ENCODE results near the gene TSPAN31. TPM values are rescaled to one million over a fixed set of nuclear protein-coding genes. Genes with fewer than 3 reads are reported as not detected.
"Not testable (repeated sequence)": the region's sequence is repeated elsewhere in the genome, so short reads cannot be mapped to it uniquely, and the experiment has no call there.

The TSPAN31 gene, protein sequence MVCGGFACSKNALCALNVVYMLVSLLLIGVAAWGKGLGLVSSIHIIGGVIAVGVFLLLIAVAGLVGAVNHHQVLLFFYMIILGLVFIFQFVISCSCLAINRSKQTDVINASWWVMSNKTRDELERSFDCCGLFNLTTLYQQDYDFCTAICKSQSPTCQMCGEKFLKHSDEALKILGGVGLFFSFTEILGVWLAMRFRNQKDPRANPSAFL
- total RNA-seq, result 64.0 and 105 TPM in 2 replicates

DNA sequence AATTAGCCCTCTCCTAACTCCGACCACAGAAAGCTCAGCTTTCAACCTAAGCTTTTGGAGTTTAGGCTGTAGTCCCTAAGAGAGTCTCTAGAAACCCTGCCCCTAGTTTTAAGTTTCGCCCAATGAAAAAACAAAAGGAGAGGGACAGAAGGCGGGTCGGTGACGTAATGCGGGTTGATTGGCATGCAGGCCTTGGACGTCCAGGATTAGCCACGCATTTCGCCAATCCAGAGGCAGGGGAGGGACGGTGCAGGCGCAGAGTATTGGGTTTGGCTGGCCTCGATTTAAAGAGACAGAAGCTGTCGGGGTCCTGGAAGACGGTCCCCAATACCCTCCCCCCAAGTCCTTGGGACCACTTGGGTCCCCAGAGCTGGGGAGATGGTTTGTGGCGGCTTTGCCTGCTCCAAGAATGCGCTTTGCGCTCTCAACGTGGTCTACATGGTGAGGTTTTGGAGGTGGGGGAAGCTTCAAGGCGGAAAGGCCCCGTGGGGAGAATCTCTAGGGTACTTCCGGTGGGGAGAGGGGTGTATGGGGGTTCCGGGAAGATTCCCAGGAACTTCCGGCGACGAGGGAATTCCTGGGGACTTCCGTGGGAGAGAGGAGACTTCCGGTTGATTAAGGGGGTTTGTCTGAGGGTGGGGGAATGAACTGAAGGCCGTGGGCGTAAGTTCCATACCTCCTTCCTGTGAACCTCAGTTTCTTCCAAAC, at the start of gene TSPAN31:
TSS of gene TSPAN31 (plus strand) at position 263 of the 708 bp plus-strand sequence. CDS start at position 379, 116 bp downstream.
- peak; percentile 97 for DNase-seq (ENCODE audit: low read depth)

DNA sequence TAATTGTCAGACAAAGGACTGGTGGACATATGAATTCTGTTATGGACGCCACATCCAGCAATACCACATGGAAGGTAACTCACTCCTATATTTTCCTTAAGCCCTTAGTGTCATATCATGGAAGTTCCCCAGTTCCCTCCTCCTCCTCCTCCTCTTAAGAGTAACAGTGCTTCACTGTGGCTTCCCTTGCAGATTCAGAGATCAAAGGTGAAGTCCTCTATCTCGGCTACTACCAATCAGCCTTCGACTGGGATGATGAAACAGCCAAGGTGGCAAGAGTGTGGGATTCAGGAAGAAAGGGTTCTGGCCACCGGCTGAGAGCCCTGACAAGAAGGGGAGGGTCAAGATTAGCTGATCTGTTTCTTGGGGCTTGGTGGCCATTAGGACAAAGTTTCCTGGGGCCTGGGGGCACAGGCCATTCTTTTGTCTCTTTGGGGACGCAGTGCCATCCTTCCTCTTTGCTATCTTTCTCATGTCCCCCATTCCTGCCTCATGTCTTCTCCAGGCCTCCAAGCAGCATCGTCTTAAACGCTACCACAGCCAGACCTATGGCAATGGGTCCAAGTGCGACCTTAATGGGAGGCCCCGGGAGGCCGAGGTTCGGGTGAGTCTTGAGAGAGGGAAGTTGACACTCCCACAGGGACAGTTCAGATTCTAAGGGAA, 48.9 kb upstream of the TSPAN31 start:
- no peak for DNase-seq (ENCODE audit: low read depth)

DNA sequence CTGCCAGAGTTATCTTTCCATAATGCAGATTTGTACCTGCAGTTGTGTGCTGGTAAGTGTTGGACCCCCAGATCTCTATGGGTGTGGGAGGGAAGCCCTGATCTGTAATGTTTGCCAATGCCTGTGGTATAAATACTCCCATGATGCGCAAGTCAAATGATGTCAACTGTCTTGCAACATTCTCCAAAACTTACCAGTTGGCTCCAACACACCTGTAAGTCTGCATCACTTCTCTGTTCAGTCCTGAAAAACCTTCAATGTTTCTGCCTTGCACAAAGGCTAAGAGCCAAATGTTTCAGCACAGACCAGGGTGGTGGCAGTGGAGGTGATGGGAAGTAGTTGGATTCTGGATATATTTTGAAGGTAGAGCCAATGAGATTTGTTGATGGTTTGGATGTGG, 47.8 kb upstream of the TSPAN31 start:
- no peak for DNase-seq (ENCODE audit: low read depth)

DNA sequence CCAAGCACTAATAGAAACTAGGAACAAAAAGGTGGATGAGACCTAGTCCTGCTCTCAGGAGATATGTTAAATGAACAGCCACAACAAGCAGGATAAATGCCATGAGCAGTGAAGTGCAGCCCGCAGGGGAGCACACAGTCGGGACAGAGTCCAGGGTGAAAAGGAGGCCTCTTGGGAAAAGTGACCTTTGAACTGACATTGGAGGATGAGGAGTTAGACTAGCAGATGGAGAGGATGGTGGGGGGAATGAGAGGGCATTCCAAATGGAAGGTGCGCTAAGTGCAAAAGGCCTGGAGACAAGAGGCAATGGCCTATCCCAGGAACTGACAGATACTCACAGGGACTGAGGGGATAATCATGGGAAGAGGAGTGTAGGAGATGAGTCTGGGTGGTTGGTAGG, 46.4 kb upstream of the TSPAN31 start:
- DNase-seq (ENCODE audit: low read depth), result no peak

DNA sequence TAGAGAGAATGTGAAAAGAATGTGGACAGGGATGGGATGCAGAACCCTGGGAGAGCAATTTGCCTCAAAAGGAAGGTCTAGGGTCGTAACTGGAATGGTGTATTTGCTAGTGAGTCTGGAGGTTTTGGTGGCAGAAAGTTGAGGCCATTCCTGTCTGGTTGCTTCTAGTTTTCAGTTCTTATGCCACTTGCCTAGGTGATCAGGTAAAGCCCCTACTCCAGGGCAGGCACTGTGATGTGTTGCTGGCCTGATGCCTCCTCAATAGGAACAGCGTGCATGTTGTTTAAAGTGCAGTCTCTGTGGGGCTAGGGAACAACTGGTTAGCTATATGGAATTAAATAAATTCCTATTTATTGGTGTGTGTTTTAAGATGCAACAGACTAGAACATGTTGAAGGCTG, 44.5 kb upstream of the TSPAN31 start:
- no peak for DNase-seq (ENCODE audit: low read depth)

DNA sequence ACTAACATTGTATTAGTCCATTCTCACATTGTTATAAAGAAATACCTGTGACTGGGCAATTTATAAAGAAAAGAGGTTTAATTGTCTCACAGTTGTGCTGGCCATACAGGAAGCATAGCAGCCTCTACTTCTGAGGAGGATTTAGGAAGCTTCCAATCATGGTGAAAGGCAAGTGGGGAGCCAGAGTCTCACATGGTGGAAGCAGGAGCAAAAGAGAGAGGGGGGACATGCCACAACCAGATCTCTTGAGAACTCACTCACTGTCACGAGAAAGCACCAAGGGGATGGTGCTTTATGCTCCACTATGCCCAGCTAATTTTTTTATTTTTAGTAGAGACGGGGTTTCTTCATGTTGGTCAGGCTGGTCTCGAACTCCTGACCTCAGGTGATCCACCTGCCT, 37.6 kb upstream of the TSPAN31 start:
- DNase-seq (ENCODE audit: low read depth), result no peak

DNA sequence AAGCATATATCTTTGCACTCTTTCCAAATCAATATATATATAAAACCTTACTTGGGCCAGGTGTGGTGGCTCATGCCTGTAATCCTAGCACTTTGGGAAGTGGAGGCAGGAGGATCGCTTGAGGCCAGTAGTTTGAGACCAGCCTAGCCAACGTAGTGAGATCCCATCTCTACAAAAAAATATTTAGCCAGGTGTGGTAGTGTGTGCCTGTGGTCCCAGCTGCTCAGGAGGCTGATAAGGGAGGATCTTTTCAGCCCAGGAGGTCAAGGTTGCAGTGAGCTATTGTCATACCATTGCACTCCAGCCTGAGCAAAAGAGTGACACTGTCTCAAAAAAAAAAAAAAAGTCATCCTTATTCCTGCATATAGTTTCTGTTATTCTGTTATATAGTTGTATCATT, 36.5 kb upstream of the TSPAN31 start:
- no peak for DNase-seq (ENCODE audit: low read depth)

DNA sequence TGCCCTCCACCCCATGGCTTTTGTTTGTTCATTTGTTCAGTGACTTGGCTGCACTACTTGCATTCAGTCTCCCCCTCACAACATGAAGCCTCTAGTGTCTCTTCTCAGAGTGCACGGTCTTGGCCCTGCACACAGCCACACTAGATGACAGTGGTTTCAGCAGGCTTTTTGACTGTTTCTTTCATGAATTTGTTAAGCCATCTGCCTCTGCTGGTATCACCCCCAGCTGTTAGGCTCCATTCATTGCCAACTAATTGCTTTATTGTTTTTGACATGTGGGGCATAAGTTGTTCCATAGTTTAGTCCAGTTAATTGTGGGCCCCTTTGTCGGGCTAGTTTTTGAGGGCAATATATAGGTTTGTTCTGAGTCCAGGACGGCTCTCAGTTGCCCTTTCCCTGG, 32.1 kb upstream of the TSPAN31 start:
- DNase-seq (ENCODE audit: low read depth), result no peak

DNA sequence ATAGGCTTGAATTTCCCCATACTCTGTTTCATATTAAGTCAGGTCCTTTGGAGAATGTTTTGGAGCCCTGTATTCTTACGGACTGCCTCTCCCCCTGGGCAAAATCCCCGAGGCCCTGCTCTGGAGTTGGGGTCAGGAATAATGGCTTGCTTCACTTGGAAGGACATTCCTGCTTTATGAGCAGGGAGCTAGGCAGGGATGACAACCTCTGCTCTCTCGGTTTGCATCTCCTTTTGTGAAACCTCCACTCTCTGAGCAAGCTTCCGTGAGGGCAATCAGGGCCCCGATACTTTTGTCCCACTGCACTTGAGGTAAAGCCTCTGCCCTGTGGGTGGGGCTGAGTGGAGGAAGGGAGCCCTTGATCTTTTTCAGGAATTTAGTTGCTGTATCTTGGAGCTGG, 31.6 kb upstream of the TSPAN31 start:
- DNase-seq (ENCODE audit: low read depth), result no peak

DNA sequence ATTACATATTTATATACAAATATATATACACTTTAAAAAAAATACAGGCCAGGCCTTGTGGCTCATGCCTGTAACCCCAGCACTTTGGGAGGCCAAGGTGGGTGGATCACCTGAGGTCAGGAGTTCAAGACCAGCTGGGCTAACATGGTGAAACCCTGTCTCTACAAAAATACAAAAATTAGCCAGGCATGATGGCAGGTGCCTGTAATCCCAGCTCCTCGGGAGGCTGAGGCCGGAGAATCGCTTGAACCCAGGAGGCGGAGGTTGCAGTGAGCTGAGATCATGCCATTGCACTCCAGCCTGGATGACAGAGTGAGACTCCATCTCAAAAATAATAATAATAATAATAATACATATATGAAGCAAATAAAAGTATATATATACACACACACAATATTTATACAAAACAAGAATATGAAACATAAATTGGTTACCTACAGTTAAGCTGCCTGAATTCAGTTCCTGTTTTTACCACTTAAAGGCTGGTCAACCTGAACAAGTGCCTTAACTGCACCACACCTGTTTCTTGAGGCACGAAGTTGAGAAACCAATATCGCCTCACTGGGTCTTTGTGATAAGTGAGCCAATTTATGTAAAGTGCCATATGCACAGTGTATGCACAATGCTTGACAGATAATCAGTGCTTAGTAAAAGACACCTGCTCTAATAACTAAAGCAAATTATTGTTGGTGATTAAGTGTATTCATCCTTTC, 29.6 kb upstream of the TSPAN31 start:
- DNase-seq (ENCODE audit: low read depth), result not testable (repeated sequence)

DNA sequence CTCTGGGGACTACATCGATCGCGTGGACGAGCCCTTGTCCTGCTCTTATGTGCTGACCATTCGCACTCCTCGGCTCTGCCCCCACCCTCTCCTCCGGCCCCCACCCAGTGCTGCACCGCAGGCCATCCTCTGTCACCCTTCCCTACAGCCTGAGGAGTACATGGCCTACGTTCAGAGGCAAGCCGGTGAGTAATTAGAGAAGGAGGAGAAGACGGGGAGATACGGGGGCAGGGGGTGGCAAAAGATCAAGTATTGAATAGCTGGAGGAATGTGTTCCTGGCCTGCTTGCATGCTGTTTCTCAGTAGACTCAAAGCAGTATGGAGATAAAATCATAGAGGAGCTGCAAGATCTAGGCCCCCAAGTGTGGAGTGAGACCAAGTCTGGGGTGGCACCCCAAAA, 29.1 kb upstream of the TSPAN31 start:
- no peak for DNase-seq (ENCODE audit: low read depth)

DNA sequence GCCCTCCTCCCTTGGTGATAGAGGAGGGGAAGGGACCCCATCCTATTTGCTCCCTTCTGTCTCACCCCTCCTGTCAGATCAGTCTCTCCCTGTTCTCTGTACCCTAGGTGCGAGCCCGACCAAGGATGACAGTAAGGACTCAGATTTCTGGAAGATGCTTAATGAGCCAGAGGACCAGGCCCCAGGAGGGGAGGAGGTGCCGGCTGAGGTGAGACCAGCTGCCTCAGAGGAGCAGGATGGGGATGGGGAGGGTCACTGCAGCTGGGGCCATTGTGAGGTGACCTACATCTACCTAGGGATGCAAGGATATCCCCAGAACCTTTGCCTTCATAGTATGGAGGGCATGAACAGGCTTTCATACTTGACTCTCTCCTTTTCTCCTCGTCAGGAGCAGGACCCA, 28.5 kb upstream of the TSPAN31 start:
- DNase-seq (ENCODE audit: low read depth), result no peak

DNA sequence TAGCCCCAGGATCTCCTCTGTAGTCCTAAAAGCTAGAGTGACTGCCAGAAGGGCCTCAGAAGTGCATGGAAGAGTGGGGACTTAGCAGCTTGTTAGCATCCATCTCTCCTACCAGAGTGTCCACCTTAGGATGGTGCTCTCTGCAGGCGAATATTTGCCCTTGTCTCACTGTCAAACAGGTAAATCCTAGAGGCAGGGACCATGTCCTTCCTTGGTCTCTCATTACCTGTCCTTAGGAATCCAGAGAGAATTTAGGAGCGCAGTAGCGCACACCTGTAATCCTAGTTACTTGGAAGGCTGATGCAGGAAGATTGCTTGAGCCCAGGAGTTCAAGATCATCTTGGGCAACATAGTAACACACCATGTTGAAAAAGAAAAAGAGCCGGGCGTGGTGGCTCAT, 27.7 kb upstream of the TSPAN31 start:
- DNase-seq (ENCODE audit: low read depth), result no peak

DNA sequence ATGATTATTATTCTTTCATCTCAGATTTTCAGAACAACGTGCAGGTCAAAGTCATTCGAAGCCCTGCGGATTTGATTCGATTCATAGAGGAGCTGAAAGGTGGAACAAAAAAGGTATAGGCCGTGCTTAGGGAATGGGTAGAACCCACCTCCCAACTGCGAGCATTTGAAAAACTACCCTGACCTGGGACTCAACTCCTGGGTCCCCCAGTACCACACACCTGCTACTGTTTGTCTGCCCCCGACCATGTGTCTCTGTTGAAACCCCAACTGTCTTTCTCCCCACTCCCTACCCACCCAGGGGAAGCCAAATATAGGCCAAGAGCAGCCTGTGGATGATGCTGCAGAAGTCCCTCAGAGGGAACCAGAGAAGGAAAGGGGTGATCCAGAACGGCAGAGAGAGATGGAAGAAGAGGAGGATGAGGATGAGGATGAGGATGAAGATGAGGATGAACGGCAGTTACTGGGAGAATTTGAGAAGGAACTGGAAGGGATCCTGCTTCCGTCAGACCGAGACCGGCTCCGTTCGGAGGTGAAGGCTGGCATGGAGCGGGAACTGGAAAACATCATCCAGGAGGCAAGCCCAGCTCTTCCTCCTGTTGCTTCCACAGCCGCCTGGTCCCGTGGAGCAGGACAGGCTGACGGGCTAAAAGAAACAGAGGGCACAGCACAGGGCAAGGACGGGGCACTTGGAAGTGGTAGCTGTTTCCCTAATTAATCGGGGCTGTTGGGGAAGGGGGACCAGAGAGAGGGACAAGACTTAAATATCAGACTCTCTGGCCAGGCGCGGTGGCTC, 26.8 kb upstream of the TSPAN31 start:
- no peak for DNase-seq (ENCODE audit: low read depth)

DNA sequence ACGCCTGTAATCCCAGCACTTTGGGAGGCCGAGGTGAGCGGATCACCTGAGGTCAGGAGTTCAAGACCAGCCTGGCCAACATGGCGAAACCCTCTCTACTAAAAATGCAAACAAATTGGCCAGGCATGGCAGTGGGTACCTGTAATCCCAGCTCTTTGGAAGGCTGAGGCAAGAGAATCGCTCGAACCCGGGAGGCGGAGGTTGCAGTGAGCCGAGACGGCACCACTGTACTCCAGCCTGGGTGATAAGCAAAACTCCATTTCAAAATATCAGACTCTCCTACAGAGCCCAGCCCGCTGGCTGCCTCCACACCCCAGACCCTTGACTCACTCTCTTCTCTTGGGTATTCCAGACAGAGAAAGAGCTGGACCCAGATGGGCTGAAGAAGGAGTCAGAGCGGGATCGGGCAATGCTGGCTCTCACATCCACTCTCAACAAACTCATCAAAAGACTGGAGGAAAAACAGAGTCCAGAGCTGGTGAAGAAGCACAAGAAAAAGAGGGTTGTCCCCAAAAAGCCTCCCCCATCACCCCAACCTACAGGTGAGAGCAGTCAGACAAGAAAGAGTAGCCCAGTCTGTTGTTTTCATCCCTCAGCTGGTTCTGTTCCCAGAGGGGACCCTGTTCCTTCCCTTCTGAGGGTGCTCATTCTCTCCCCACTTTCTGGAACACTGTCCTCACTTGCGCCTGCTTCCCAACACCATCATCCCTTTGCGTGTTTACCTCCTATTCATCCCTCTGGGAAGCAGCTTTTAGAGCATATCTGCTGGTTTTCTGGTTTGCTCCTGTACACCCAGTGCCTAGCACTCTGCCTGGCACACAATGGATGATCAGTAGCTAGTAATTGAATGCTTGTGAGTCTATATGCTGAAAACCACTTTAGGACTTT, 26.0 kb upstream of the TSPAN31 start:
- DNase-seq (ENCODE audit: low read depth), result no peak

DNA sequence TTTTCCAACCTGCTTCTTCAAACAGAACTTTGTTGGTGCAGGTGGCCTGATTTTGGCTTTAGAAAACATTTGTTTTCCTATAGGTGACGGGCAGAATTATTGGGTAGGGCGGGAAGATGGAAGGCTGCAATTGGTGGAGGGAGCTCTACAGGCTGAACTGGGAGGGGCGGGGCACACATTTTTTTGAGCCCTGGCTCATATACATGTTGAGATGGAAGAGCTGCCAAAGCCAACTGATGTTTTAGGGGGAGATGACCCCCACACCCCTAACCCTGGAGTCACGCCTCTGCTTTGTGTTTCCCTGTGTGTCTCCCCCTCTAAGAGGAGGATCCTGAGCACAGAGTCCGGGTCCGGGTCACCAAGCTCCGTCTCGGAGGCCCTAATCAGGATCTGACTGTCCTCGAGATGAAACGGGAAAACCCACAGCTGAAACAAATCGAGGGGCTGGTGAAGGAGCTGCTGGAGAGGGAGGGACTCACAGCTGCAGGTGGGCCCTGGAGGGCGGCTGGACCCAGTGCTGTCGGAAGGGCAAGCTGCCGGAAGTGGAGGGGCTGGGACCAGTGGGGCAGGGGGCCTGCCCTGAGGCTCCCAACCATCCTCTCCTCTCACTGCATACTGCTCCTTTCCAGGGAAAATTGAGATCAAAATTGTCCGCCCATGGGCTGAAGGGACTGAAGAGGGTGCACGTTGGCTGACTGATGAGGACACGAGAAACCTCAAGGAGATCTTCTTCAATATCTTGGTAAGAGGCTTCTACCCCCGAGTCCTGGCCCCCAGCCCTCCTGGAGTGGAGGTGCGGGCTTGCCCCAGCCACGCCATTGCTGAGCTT, 24.8 kb upstream of the TSPAN31 start:
- no peak for DNase-seq (ENCODE audit: low read depth)

DNA sequence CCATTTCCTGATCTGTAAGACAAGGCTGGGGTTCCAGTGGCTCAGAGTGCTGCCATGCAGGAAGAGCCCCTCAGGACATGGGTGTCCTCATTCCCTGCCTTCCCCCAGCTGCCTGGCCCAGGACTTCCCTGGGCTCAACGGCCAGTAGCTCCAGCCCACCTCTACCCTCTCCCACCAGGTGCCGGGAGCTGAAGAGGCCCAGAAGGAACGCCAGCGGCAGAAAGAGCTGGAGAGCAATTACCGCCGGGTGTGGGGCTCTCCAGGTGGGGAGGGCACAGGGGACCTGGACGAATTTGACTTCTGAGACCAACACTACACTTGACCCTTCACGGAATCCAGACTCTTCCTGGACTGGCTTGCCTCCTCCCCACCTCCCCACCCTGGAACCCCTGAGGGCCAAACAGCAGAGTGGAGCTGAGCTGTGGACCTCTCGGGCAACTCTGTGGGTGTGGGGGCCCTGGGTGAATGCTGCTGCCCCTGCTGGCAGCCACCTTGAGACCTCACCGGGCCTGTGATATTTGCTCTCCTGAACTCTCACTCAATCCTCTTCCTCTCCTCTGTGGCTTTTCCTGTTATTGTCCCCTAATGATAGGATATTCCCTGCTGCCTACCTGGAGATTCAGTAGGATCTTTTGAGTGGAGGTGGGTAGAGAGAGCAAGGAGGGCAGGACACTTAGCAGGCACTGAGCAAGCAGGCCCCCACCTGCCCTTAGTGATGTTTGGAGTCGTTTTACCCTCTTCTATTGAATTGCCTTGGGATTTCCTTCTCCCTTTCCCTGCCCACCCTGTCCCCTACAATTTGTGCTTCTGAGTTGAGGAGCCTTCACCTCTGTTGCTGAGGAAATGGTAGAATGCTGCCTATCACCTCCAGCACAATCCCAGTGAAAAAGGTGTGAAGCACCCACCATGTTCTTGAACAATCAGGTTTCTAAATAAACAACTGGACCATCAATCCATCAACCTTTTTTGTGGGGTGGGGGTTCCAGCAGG, 23.9 kb upstream of the TSPAN31 start:
- DNase-seq (ENCODE audit: low read depth), result no peak

DNA sequence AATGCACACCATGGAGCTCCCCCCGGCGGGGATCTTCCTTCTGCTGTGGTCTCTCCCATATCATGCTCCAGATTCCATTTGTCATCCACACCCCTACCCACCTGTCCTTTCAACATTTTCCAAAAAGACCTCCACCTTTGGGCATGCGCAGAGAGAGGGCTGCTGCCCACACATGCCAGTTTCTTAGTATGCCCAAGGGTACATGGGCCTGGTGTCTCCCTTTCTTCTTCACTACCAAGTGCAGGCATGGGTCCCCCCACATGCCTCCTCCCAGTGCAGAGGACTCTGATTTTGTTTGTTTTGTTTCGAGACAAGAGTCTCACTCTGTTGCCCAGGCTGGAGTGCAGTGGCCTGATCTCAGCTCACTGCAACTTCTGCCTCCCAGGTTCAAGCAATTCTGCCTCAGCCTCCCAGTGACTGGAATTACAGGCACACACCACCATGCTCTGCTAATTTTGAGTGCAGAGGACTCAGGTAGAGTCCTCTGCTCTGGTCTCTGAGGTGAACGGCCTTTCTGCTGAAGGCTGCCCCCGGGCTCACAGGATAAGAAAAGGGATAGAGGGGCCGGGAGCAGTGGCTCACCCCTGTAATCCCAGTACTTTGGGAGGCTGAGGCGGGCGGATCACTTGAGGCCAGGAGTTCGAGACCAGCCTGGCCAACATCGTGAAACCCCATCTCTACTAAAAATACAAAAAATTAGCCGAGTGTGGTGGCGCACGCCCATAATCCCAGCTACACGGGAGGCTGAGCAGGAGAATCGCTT, 22.8 kb upstream of the TSPAN31 start:
- DNase-seq (ENCODE audit: low read depth), result not testable (repeated sequence)

Measured in renal cortical epithelial cell (primary cell).